Hepatocyte (in vitro differentiated cells): ENCODE measurements around the gene RANBP6.

Experiments used
- EZH2 ChIP-seq: fragments of 200-600 bp; sonication (generic); IDR thresholded peaks from 2 replicates; pipeline ENCODE4 v1.6.1; 2016; ENCODE audit warnings: antibody characterized with exemption, mild to moderate bottlenecking, borderline replicate concordance
- TF ChIP-seq, protein P1 (sequence below): fragments of 200-600 bp; sonication (generic); IDR thresholded peaks from 2 replicates; pipeline ENCODE4 v1.5.1; 2016; ENCODE audit warnings: antibody characterized with exemption, mild to moderate bottlenecking; ENCODE audit not compliant: poor library complexity

DNA sequence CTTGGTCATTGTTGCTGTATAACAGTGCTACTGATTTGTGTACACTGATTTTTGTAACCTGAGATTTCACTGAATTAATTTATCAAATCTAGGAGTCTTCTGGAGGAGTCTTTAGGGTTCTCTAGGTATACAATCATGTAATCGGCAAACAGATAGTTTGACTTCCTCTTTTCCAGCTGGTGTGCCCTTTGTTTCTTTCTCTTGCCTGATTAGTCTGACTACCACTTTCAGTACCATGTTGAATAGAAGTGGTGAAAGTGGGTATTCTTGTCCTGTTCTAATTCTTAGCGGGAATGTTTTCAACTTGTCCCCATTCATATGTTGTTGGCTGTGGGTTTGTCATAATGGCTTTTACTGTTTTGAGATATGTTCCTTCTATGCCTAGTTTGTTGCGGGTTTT lies 24.7 kb upstream of the RANBP6 start:
- TF ChIP-seq, protein P1, sequence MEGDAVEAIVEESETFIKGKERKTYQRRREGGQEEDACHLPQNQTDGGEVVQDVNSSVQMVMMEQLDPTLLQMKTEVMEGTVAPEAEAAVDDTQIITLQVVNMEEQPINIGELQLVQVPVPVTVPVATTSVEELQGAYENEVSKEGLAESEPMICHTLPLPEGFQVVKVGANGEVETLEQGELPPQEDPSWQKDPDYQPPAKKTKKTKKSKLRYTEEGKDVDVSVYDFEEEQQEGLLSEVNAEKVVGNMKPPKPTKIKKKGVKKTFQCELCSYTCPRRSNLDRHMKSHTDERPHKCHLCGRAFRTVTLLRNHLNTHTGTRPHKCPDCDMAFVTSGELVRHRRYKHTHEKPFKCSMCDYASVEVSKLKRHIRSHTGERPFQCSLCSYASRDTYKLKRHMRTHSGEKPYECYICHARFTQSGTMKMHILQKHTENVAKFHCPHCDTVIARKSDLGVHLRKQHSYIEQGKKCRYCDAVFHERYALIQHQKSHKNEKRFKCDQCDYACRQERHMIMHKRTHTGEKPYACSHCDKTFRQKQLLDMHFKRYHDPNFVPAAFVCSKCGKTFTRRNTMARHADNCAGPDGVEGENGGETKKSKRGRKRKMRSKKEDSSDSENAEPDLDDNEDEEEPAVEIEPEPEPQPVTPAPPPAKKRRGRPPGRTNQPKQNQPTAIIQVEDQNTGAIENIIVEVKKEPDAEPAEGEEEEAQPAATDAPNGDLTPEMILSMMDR = no peak
- TF ChIP-seq EZH2 = no peak
